Cardiac muscle cell (in vitro differentiated cells and primary cell): Measurements from ENCODE around the gene MEGF11. TPM values are rescaled to one million over a fixed set of nuclear protein-coding genes. Genes with fewer than 3 reads are reported as not detected.

Experiments used
- DNase-seq, 2 donors: peaks; one replicate each; pipeline versions ENCODE4 v3.0.0 to v3.0.0-alpha.2; 2010 to 2017; ENCODE audit warnings: low read depth in 1 of 2, low spot score in 1 of 2
- H3K27ac ChIP-seq: fragments of 200-600 bp; sonication (generic); 2 replicates; pipeline ENCODE4 v1.5.1; 2016
- H3K27me3 ChIP-seq: fragments of 200-600 bp; sonication (generic); 2 replicates; pipeline ENCODE4 v1.6.0; 2016; ENCODE audit warnings: control low read depth
- H3K36me3 ChIP-seq: fragments of 200-600 bp; sonication (generic); 2 replicates; pipeline ENCODE4 v1.5.1; 2016; ENCODE audit warnings: control low read depth
- H3K4me1 ChIP-seq: fragments of 200-600 bp; sonication (generic); 2 replicates; pipeline ENCODE4 v1.8.1; 2017; ENCODE audit warnings: low read depth, mild to moderate bottlenecking, mixed run types
- H3K4me3 ChIP-seq: fragments of 200-600 bp; sonication (generic); 2 replicates; pipeline ENCODE4 v1.5.1; 2016; ENCODE audit warnings: mild to moderate bottlenecking
- H3K9me3 ChIP-seq: fragments of 200-600 bp; sonication (generic); 2 replicates; pipeline ENCODE4 v1.5.1; 2017; ENCODE audit warnings: low read depth, mild to moderate bottlenecking, control low read depth
- CTCF ChIP-seq: IDR thresholded peaks from 2 replicates; pipeline ENCODE4 v1.5.1; 2012; ENCODE audit warnings: low read depth, mild to moderate bottlenecking, low read length
- polyA plus RNA-seq: library from polyadenylated mRNA; unstranded; fragments of >200 nt; fragmentation: Nextera tagmentation; extraction: Ambion mirVana; gene quantifications from 2 replicates; pipeline ENCODE4 v1.2.1, GENCODE V29; 2016
- total RNA-seq: library from RNA; depleted of rRNA; stranded (reverse); fragments of >200 nt; gene quantifications from 2 replicates; pipeline ENCODE4 v1.2.3, GENCODE V29; 2016

The MEGF11 gene
- total and polyA plus RNA-seq, 2 experiments from 2014 or later: 0.30 TPM; not detected in 1

- no peak for TF ChIP-seq CTCF
- Histone ChIP-seq H3K36me3 (no peaks in the 10 kb centered on the region), H3K4me3 (no peak overlapping the region), H3K4me1 (no peaks in the 10 kb centered on the region), H3K27ac (no peak overlapping the region), H3K27me3 (no peaks in the 10 kb centered on the region), H3K9me3 (no peaks in the 10 kb centered on the region)
- no peak for DNase-seq
Observed at GRCh38 chr15:65930134-65930533, 323.4 kb downstream of the MEGF11 start.

- no peak for TF ChIP-seq CTCF
- no peaks in the 10 kb centered on the region for H3K36me3 ChIP-seq
- no peaks in the 10 kb centered on the region for H3K4me1 ChIP-seq
- DNase-seq: no peak
- no peak overlapping the region for H3K4me3 ChIP-seq
- no peaks in the 10 kb centered on the region for H3K9me3 ChIP-seq
- H3K27me3 ChIP-seq: no peaks in the 10 kb centered on the region
- H3K27ac ChIP-seq: no peak overlapping the region
Observed at GRCh38 chr15:65929573-65929972, 324.0 kb downstream of the MEGF11 start.

GRCh38 chr15:65927545-65927944, 326.0 kb downstream of the MEGF11 start:
- TF ChIP-seq CTCF: peak; percentile 20
- no peak overlapping the region for H3K4me3 ChIP-seq
- H3K27me3 ChIP-seq: no peaks in the 10 kb centered on the region
- H3K27ac ChIP-seq: no peak overlapping the region
- no peaks in the 10 kb centered on the region for H3K4me1 ChIP-seq
- H3K9me3 ChIP-seq: no peaks in the 10 kb centered on the region
- H3K36me3 ChIP-seq: no peaks in the 10 kb centered on the region
- no peak for DNase-seq

- no peaks in the 10 kb centered on the region for H3K4me1 ChIP-seq
- no peaks in the 10 kb centered on the region for H3K36me3 ChIP-seq
- H3K4me3 ChIP-seq: no peak overlapping the region
- H3K27ac ChIP-seq: no peak overlapping the region
- no peak for DNase-seq
- H3K27me3 ChIP-seq: no peaks in the 10 kb centered on the region
- no peak for TF ChIP-seq CTCF
- H3K9me3 ChIP-seq: no peaks in the 10 kb centered on the region
Observed at GRCh38 chr15:65926899-65927298, 326.7 kb downstream of the MEGF11 start.

- Histone ChIP-seq H3K4me1 (no peaks in the 10 kb centered on the region), H3K27me3 (no peaks in the 10 kb centered on the region)
- DNase-seq: no peak
Observed at GRCh38 chr15:65926459-65926858, 327.1 kb downstream of the MEGF11 start.

More at GRCh38 chr15:65926459-65926858, 327.1 kb downstream of the MEGF11 start:
- no peaks in the 10 kb centered on the region for H3K36me3 ChIP-seq
- H3K4me3 ChIP-seq: no peak overlapping the region
- H3K27ac ChIP-seq: no peak overlapping the region
- no peak for TF ChIP-seq CTCF
- H3K9me3 ChIP-seq: no peaks in the 10 kb centered on the region
